ENCODE measurements around the gene ZNF791. TPM values are rescaled to one million over a fixed set of nuclear protein-coding genes. Genes with fewer than 3 reads are reported as not detected.

ZNF791 gene
- total and polyA plus RNA-seq, 3 experiments from 2014 or later = 21.3 to 23.8 (median 23.6) TPM

DNA sequence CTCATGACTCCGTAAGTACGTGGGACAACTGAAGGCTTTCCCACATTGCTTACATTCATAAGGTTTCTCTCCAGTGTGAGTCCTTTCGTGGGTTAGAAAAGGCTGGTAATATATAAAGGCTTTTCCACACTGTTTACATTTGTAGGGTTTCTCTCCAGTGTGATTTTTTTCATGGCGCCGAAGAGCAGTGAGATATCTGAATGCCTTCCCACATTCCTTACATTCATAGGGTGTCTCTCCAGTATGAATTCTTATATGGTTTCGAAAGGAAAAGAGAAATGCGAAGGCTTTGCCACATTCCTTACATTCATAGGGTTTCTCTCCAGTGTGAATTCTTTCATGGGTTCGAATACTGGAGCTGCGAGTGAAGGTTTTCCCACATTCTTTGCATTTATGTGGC, 29.6 kb upstream of the ZNF791 start:
- Mint-ChIP-seq H3K4me1 (no peaks in the 10 kb centered on the region), H3K36me3 (peaks cover 28 to 54% (median 44%) of the 10 kb centered on the region in 3 donors), H3K27me3 (no peaks in the 10 kb centered on the region), H3K9me3 (peaks cover 8 to 20% (median 17%) of the 10 kb centered on the region in 5 donors), H3K4me3 (no peak overlapping the region), H3K27ac (no peak overlapping the region)
- POLR2A ChIA-PET = no interaction called here
- no peak for DNase-seq
- H3K4me3 ChIP-seq (ENCODE audit: low read length) = no peak overlapping the region
- no peaks in the 10 kb centered on the region for H3K4me1 ChIP-seq (ENCODE audit: insufficient read depth, low read length)
- no peaks in the 10 kb centered on the region for H3K27me3 ChIP-seq (ENCODE audit: insufficient read depth, low read length, poor library complexity, severe bottlenecking)
- H3K27ac ChIP-seq (ENCODE audit: low read depth, low read length) = no peak overlapping the region
- CTCF ChIA-PET = no interaction called here
- peaks cover 26% of the 10 kb centered on the region for H3K36me3 ChIP-seq (ENCODE audit: insufficient read depth, low read length)
- H3K9me3 ChIP-seq (ENCODE audit: low read length) = peaks cover 11% of the 10 kb centered on the region

DNA sequence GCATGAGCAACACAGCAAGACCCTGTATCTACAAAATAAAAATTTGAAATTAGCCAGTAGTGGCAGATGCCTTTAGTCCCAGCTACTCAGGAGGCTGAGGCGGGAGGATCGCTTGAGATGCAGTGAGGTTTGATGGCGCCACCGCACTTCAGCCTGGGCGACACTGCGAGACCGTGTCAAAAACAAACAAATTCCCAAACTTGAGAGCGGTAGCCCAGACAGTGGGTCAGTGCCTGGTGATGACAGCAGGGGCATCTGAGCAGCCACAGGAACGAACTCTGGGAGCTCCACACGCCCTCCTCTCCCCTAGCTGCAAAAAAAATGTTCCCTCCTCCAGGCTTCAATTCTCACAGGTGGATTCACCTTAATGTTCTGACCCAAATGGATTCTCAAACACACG, 14.2 kb upstream of the ZNF791 start:
- Histone ChIP-seq H3K4me3 (ENCODE audit: low read length) (no peak overlapping the region), H3K27ac (ENCODE audit: low read depth, low read length) (no peak overlapping the region), H3K4me1 (ENCODE audit: insufficient read depth, low read length) (no peaks in the 10 kb centered on the region), H3K36me3 (ENCODE audit: insufficient read depth, low read length) (no peaks in the 10 kb centered on the region), H3K9me3 (ENCODE audit: low read length) (no peaks in the 10 kb centered on the region), H3K27me3 (ENCODE audit: insufficient read depth, low read length, poor library complexity, severe bottlenecking) (no peaks in the 10 kb centered on the region)
- Mint-ChIP-seq H3K4me1 (peaks cover 0 to 4% (median 1%) of the 10 kb centered on the region in 3 donors), H3K36me3 (peaks cover 0 to 39% (median 8%) of the 10 kb centered on the region in 3 donors), H3K9me3 (no peaks in the 10 kb centered on the region), H3K4me3 (no peak overlapping the region), H3K27me3 (no peaks in the 10 kb centered on the region), H3K27ac (no peak overlapping the region)
- DNase-seq = no peak
- ChIA-PET POLR2A (no interaction called here), CTCF (interaction anchor here (0.8 kb wide), 1 partner anchor 11 kb away, joined by 3 read pairs; no protein-coding TSS in a partner anchor)

DNA sequence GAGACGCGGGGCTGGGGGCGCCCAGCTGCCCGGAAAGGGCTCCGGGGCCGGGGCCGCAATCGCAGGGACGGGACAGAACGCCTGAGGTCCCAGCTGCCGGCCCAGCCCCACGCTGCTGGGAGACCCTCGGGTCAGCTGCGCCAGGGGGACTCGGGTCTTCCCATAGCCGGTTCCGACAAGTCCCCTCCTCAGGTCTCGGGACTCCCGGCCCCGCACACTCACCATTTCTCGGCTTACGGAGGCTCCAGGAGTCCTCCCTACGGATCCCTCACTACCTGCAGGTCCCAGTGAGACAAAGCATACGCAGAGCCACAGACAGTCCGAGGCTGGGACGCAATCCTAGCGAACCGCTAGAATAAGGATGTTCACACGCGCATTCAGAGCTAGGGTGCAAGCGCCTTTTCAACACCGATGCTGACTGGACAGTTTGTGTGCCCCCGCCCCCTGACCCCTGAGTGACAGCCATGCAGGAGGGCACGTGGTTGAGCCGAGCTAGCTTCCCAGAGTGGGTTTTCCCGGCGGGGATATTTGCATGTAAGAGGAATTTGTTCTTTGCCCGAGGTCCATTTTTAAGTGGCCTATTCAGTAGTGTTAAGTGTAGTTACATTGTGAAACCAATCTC, 13.7 kb upstream of the ZNF791 start:
- Histone ChIP-seq H3K36me3 (ENCODE audit: insufficient read depth, low read length) (no peaks in the 10 kb centered on the region), H3K27me3 (ENCODE audit: insufficient read depth, low read length, poor library complexity, severe bottlenecking) (no peaks in the 10 kb centered on the region), H3K4me3 (ENCODE audit: low read length) (no peak overlapping the region), H3K9me3 (ENCODE audit: low read length) (no peaks in the 10 kb centered on the region), H3K27ac (ENCODE audit: low read depth, low read length) (no peak overlapping the region), H3K4me1 (ENCODE audit: insufficient read depth, low read length) (no peaks in the 10 kb centered on the region)
- Mint-ChIP-seq H3K27ac (peak overlapping the region in 1 of 8 donors; percentile 43), H3K27me3 (no peaks in the 10 kb centered on the region), H3K36me3 (peaks cover 0 to 38% (median 10%) of the 10 kb centered on the region in 3 donors), H3K9me3 (peaks cover 0 to 1% (median 0%) of the 10 kb centered on the region in 5 donors), H3K4me1 (peaks cover 0 to 6% (median 1%) of the 10 kb centered on the region in 3 donors), H3K4me3 (no peak overlapping the region)
- DNase-seq = no peak
- ChIA-PET POLR2A (no interaction called here), CTCF (interaction anchor here (0.8 kb wide), 1 partner anchor 11 kb away, joined by 3 read pairs; no protein-coding TSS in a partner anchor)

DNA sequence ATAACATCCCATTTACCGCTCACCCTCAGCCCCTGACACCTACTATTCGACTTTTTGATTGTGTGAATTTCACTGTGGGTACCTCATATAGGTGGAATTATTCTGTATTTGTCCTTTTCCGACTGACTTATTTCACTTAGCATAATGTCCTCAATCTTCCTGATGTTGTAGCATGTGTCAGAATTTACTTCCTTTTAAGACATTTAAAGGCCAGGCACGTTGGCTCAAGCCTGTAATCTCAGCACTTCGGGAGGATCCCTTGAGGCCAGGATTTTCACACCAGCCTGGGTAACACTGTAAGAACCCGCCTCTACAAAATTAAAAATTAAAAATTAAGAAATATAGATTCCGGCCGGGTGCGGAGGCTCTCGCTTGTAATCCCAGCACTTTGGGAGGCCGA, 13.1 kb upstream of the ZNF791 start:
- ChIA-PET CTCF (no interaction called here), POLR2A (no interaction called here)
- H3K4me1 ChIP-seq (ENCODE audit: insufficient read depth, low read length) = no peaks in the 10 kb centered on the region
- H3K27me3 ChIP-seq (ENCODE audit: insufficient read depth, low read length, poor library complexity, severe bottlenecking) = no peaks in the 10 kb centered on the region
- no peak overlapping the region for H3K27ac ChIP-seq (ENCODE audit: low read depth, low read length)
- no peaks in the 10 kb centered on the region for H3K9me3 ChIP-seq (ENCODE audit: low read length)
- peak overlapping the region in 1 of 8 donors; percentile 43 for H3K27ac Mint-ChIP-seq
- H3K4me1 Mint-ChIP-seq = peaks cover 0 to 12% (median 7%) of the 10 kb centered on the region in 3 donors
- H3K4me3 Mint-ChIP-seq = no peak overlapping the region
- no peak overlapping the region for H3K4me3 ChIP-seq (ENCODE audit: low read length)
- DNase-seq = no peak
- peaks cover 0 to 42% (median 10%) of the 10 kb centered on the region in 3 donors for H3K36me3 Mint-ChIP-seq
- H3K36me3 ChIP-seq (ENCODE audit: insufficient read depth, low read length) = no peaks in the 10 kb centered on the region
- no peaks in the 10 kb centered on the region for H3K27me3 Mint-ChIP-seq
- H3K9me3 Mint-ChIP-seq = peaks cover 0 to 1% (median 0%) of the 10 kb centered on the region in 5 donors

DNA sequence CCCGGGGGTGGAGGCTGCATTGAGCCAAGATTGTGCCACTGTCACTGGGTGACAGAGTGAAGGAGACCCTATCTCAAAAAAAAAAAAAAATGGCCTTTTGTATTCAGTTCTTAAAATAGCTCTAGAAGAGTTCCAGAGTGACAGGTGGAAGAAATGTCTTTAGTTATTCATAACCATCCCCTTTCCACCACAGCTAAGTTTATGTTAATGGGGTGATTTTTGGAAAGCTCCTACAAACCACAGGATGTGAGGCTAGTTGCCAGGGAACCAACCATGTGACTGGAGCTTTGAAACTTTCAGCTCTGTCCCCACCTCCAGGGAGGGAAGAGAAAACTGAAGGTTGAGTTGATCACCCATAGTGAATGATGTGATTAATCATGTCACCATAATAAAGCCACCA, 7.0 kb upstream of the ZNF791 start:
- H3K4me1 ChIP-seq (ENCODE audit: insufficient read depth, low read length) = peaks cover 12% of the 10 kb centered on the region
- DNase-seq = peak in 3 of 5 donors; percentile 30 to 54 (median 52)
- no peaks in the 10 kb centered on the region for H3K9me3 ChIP-seq (ENCODE audit: low read length)
- H3K4me3 Mint-ChIP-seq = peak overlapping the region in 2 of 7 donors; percentile 37 to 40
- H3K4me1 Mint-ChIP-seq = peaks cover 4 to 32% (median 15%) of the 10 kb centered on the region in 3 donors
- H3K36me3 ChIP-seq (ENCODE audit: insufficient read depth, low read length) = no peaks in the 10 kb centered on the region
- H3K4me3 ChIP-seq (ENCODE audit: low read length) = no peak overlapping the region
- H3K27ac ChIP-seq (ENCODE audit: low read depth, low read length) = no peak overlapping the region
- CTCF ChIA-PET = interaction anchor here (1.2 to 2.0 kb wide), 4 partner anchors 10 to 39 kb away, joined by 3 to 5 read pairs (median 4); no protein-coding TSS in a partner anchor
- peaks cover 0 to 1% (median 0%) of the 10 kb centered on the region in 5 donors for H3K9me3 Mint-ChIP-seq
- no peaks in the 10 kb centered on the region for H3K27me3 Mint-ChIP-seq
- H3K36me3 Mint-ChIP-seq = peaks cover 0 to 40% (median 2%) of the 10 kb centered on the region in 3 donors
- peak overlapping the region in 7 of 8 donors; percentile 39 to 76 (median 54) for H3K27ac Mint-ChIP-seq
- no peaks in the 10 kb centered on the region for H3K27me3 ChIP-seq (ENCODE audit: insufficient read depth, low read length, poor library complexity, severe bottlenecking)
- POLR2A ChIA-PET = interaction anchor here (0.7 to 1.3 kb wide), 3 partner anchors 10 to 119 kb away, joined by 3 to 4 read pairs (median 3); a partner anchor contains a TSS

DNA sequence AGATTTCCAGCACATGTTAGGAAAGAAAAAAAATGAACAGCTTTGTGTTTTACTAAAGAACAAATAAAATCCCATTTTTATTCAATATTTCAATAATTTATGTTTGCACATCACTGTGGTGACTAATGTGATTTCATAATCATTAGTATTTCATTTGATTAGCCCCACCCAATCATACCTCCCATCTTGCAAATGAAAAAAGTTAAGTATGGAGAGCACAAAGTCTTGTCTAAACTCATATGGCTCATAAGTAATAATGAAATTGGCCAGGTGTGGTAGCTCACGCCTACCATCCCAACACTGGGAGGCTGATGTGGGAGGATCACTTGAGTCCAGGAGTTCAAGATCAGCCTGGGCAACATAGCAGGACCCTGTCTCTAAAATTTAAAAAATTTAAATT, 3.9 kb upstream of the ZNF791 start:
- Mint-ChIP-seq H3K4me3 (no peak overlapping the region), H3K9me3 (peaks cover 0 to 1% (median 0%) of the 10 kb centered on the region in 5 donors), H3K4me1 (peaks cover 21 to 57% (median 39%) of the 10 kb centered on the region in 3 donors), H3K36me3 (peaks cover 0 to 44% (median 3%) of the 10 kb centered on the region in 3 donors), H3K27ac (no peak overlapping the region), H3K27me3 (no peaks in the 10 kb centered on the region)
- Histone ChIP-seq H3K9me3 (ENCODE audit: low read length) (no peaks in the 10 kb centered on the region), H3K4me3 (ENCODE audit: low read length) (no peak overlapping the region), H3K27me3 (ENCODE audit: insufficient read depth, low read length, poor library complexity, severe bottlenecking) (no peaks in the 10 kb centered on the region), H3K27ac (ENCODE audit: low read depth, low read length) (no peak overlapping the region), H3K4me1 (ENCODE audit: insufficient read depth, low read length) (peaks cover 30% of the 10 kb centered on the region), H3K36me3 (ENCODE audit: insufficient read depth, low read length) (no peaks in the 10 kb centered on the region)
- CTCF ChIA-PET = no interaction called here
- no peak for DNase-seq
- POLR2A ChIA-PET = no interaction called here

DNA sequence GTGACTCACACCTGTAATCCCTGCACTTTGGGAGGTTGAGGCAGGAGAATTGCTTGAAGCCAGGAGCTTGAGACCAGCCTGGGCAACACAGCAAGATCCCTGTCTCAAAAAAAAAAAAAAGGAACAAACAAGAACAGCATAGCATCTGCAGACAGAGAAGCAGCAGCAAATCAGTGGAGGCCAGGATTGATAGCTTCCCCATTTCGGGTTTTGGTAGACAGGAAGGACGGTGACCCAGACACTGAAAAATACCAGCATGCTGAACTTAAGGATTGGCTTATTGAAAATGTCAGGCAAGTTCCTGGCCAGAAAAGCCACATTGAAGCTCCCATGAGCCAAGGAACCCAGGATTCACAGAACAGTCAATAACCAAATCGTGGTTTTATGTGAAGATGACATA, 3.1 kb upstream of the ZNF791 start:
- peak overlapping the region in 1 of 8 donors; percentile 6 for H3K27ac Mint-ChIP-seq
- no peaks in the 10 kb centered on the region for H3K27me3 Mint-ChIP-seq
- no peak for DNase-seq
- H3K9me3 Mint-ChIP-seq = no peaks in the 10 kb centered on the region
- Histone ChIP-seq H3K4me1 (ENCODE audit: insufficient read depth, low read length) (peaks cover 36% of the 10 kb centered on the region), H3K9me3 (ENCODE audit: low read length) (no peaks in the 10 kb centered on the region), H3K36me3 (ENCODE audit: insufficient read depth, low read length) (no peaks in the 10 kb centered on the region), H3K4me3 (ENCODE audit: low read length) (no peak overlapping the region), H3K27me3 (ENCODE audit: insufficient read depth, low read length, poor library complexity, severe bottlenecking) (no peaks in the 10 kb centered on the region), H3K27ac (ENCODE audit: low read depth, low read length) (no peak overlapping the region)
- H3K36me3 Mint-ChIP-seq = peaks cover 0 to 40% (median 1%) of the 10 kb centered on the region in 3 donors
- ChIA-PET CTCF (interaction anchor here (0.6 to 2.0 kb wide), 3 partner anchors 11 to 312 kb away, joined by 3 to 6 read pairs (median 3); no protein-coding TSS in a partner anchor), POLR2A (no interaction called here)
- H3K4me1 Mint-ChIP-seq = peaks cover 22 to 57% (median 36%) of the 10 kb centered on the region in 3 donors
- H3K4me3 Mint-ChIP-seq = peak overlapping the region in 2 of 7 donors; percentile 8 to 62

DNA sequence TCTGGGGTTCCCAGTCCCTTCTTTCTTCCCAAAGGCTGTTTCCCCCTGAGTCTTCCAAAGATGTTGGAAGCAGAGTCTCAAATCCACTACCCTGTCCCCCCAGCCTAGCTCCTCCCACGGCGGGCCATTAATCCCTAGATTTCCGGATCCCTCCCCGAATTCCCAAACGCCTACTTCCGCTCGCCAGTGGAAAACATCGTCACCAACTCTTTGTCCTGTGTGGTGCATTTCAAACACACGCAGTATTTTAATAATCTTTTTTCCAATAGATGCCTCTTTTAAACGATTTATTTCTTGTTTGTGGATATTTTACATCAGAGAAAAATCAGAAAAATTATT, 610 bp downstream of the ZNF791 start:
- peaks cover 42% of the 10 kb centered on the region for H3K4me1 ChIP-seq (ENCODE audit: insufficient read depth, low read length)
- H3K27me3 Mint-ChIP-seq = no peaks in the 10 kb centered on the region
- no peaks in the 10 kb centered on the region for H3K36me3 ChIP-seq (ENCODE audit: insufficient read depth, low read length)
- peak overlapping the region; percentile 99 to 100 (median 100) for H3K4me3 Mint-ChIP-seq
- no peaks in the 10 kb centered on the region for H3K9me3 ChIP-seq (ENCODE audit: low read length)
- peak overlapping the region; percentile 92 for H3K27ac ChIP-seq (ENCODE audit: low read depth, low read length)
- H3K4me1 Mint-ChIP-seq = peaks cover 41 to 69% (median 54%) of the 10 kb centered on the region in 3 donors
- peak overlapping the region; percentile 94 to 100 (median 100) for H3K27ac Mint-ChIP-seq
- H3K4me3 ChIP-seq (ENCODE audit: low read length) = peak overlapping the region; percentile 93
- no peak for DNase-seq
- ChIA-PET POLR2A (interaction anchor here (0.5 to 1.5 kb wide), 7 partner anchors 9 to 268 kb away, joined by 3 to 12 read pairs (median 4); partner anchors contain the start of genes GET3, MAN2B1 and WDR83), CTCF (no interaction called here)
- H3K27me3 ChIP-seq (ENCODE audit: insufficient read depth, low read length, poor library complexity, severe bottlenecking) = no peaks in the 10 kb centered on the region
- H3K9me3 Mint-ChIP-seq = no peaks in the 10 kb centered on the region
- peaks cover 0 to 47% (median 1%) of the 10 kb centered on the region in 3 donors for H3K36me3 Mint-ChIP-seq
